GM20000 (cell line): Measurements from ENCODE around the gene TEX53.

Experiments
- DNase-seq: peaks from one replicate; pipeline ENCODE4 v3.0.0; 2012; ENCODE audit warnings: low spot score
- TF ChIP-seq, protein P1 (sequence below): IDR thresholded peaks from 2 replicates; pipeline ENCODE4 v1.5.1; 2012; ENCODE audit warnings: mild to moderate bottlenecking, control low read depth; ENCODE audit errors: extremely low read depth, missing control alignments

Gene TEX53

DNA sequence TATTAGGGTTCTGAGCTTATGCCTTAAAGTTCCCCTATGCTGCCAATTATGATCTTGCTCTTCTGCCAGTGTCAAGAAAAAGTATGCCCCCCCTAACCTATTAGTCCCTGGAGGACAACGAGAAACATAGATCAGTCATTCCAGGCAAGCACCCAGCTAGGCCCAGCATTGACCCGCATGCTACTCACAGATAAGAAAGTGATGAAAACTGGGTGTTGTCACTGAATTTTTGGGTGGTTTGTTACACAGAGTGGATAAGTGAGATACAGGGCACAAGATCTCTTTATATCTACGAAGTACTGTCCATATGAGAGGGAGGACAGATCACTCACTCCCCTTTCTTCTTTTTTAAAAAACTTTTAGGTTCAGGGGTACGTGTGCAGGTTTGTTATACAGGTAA is 30.8 kb upstream of the TEX53 start:
- TF ChIP-seq, protein P1, sequence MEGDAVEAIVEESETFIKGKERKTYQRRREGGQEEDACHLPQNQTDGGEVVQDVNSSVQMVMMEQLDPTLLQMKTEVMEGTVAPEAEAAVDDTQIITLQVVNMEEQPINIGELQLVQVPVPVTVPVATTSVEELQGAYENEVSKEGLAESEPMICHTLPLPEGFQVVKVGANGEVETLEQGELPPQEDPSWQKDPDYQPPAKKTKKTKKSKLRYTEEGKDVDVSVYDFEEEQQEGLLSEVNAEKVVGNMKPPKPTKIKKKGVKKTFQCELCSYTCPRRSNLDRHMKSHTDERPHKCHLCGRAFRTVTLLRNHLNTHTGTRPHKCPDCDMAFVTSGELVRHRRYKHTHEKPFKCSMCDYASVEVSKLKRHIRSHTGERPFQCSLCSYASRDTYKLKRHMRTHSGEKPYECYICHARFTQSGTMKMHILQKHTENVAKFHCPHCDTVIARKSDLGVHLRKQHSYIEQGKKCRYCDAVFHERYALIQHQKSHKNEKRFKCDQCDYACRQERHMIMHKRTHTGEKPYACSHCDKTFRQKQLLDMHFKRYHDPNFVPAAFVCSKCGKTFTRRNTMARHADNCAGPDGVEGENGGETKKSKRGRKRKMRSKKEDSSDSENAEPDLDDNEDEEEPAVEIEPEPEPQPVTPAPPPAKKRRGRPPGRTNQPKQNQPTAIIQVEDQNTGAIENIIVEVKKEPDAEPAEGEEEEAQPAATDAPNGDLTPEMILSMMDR = no peak
- no peak for DNase-seq

DNA sequence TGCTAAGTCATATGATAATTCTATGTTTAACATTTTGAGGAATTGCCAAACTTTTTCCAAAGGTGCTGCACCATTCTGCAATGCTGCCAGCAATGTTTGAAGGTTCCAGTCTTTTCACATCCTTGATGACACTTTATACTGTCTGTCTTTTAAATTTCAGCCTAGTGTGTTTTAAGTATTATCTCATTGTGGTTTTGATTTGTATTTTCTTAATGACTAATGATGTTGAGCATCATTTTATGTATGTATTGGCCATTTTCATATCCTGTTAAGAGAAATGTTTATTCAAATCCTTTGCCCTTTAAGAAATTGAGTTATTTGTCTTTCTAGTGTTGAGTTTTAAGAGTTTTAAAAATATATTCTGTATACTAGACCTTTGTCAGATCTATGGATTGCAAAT is 29.4 kb upstream of the TEX53 start:
- DNase-seq = no peak
- TF ChIP-seq, protein P1 = no peak

DNA sequence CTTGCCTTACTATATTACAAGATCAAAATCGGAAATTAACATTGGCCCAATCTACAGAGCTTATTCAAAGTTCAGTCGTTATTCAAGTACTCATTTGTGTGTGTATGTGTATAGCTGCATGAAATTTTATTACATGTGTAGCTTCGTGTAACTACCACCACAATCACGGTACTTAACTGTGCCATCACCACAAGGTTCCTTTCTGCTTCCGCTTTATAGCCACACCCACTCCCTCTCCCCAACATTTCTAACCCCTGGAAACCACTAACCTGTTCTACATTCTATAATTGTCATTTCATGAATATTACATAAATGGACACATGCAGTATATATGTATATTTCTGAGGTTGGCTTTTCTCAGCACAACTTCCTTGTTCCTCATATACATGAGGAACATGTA is 28.3 kb upstream of the TEX53 start:
- no peak for DNase-seq
- TF ChIP-seq, protein P1 = no peak

DNA sequence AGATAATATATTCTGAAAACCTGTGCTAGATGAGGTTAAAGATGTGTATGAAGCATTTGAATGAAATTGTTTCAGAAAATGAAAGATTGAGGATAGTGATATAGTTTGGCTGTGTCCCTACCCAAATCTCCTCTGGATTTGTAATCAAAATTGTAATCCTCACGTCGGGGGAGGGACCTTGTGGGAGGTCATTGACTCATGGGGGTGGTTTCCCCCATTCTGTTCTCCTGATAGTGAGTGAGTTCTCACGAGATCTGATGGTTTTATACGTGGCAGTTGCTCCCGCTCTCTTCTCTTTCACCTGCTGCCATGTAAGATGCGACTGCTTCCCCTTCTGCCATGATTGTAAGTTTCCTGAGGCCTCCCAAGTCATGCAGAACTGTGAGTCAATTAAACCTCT is 26.4 kb upstream of the TEX53 start:
- DNase-seq = no peak
- TF ChIP-seq, protein P1 = no peak

DNA sequence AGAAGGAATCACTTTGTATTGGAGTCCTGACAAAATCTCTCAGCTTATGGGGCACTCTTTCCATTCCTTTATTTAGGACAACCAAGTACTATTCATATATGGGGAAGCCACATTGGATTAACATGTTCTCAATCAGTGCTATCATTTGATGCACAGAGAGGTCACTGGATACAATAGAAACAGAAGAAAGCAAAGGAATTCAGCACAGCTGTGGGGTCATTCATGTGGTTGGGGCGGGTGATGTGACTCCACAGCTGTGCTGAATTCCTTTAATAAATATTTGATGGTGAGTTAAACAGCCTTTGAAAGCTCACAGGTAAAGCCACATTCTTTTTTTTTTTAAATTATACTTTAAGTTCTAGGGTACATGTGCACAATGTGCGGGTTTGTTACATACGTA is 25.2 kb upstream of the TEX53 start:
- TF ChIP-seq, protein P1 = no peak

DNA sequence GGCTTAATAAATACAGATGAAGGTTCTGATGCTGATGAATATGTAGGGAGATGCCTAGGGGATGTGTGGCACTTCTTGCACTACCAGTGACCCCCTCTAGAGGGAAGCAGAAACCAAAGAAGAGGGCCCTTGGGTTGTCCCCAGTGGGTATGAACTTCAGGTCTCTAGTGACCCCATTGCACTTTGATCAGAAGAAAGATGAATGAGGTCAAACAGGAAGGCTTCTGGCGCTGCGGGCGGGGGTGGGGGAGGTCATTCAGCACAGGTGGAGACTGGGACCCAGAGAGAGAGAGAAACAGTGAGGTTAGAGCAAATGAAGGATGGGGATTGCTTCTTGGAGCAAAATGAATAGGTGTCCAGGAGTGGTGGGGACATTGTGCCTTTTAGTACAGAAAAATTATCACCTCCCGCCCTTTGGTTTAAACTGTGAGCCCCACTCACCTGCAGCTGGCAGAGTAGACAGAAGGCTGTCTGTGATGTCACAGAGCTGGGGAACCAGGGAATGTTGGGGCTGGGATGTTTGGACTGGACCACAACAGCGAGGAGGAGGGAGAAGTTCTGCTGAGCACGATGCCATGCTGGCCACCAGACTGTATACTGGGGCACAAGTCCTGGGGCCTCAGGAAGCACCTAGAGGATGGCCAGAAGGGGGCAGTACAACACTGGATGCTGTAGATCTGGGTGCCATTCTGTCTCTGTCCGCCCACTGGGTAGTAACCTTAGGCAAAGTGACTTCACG is 24.2 kb upstream of the TEX53 start, which contains the start of gene TEX48:
TEX48 (minus strand) TSS at position 599 of the 739 bp plus-strand sequence. CDS start 10,469 bp downstream, outside the sequence.
- peak; percentile 64 for DNase-seq

More for the DNA sequence above, 25.2 kb upstream of the TEX53 start:
- DNase-seq = no peak

More for the DNA sequence above, 24.2 kb upstream of the TEX53 start, which contains the start of gene TEX48:
- TF ChIP-seq, protein P1 = peak; percentile 66
